GM12874 (cell line): ENCODE results near the gene APOL3.

ENCODE experiments used
- CTCF ChIP-seq: IDR thresholded peaks from 2 replicates; pipeline ENCODE4 v1.5.1; 2011; ENCODE audit warnings: low read depth, mild to moderate bottlenecking, control low read depth, low read length, moderate library complexity; ENCODE audit not compliant: insufficient read depth

The APOL3 gene

GRCh38 chr22:36171941-36172340 is 11.4 kb upstream of the APOL3 start:
- TF ChIP-seq CTCF, result no peak

GRCh38 chr22:36166518-36167220 is 6.1 kb upstream of the APOL3 start:
- TF ChIP-seq CTCF, result no peak

DNA sequence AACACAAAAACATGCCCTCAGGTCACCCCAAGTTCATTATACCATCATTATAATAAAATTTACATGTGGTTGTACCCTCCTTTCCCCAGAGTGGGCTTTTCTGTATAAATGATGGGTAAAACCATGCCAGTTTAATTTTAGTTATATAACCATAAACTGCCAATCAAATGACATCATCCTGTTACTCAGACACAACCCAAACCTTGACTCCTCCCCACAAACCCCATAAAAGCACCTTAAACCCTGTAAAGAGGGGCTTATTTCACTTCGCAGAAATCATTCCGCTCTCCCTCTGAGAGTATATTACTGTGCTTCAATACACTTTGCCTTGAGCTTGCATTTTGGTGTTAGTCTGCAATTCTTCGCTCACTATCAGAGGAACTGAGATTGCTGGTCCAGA is 5.5 kb upstream of the APOL3 start:
- no peak for TF ChIP-seq CTCF

- no peak for TF ChIP-seq CTCF
Measured at GRCh38 chr22:36165141-36165540, 4.6 kb upstream of the APOL3 start.

DNA sequence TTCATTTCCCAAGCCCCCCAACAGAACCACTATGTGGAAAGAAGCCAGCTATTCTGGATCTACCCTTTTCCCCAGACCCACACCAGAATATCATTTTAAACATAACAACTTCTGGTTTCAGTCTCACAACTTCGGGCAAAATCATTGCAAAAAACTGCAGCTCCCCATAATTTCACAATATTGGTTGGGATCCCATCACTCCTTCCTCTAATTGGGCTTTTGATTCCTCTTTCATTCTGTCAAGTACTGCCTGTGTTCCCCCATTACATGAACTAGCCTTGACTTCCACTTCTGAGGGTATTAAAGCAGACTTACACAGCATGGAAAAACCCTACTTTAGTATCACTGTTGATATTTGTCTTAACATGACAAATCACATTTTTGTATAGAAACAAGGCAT is 4.1 kb upstream of the APOL3 start:
- no peak for TF ChIP-seq CTCF

- TF ChIP-seq CTCF, result no peak
Measured at GRCh38 chr22:36163497-36163896, 2.9 kb upstream of the APOL3 start.

- no peak for TF ChIP-seq CTCF
Measured at GRCh38 chr22:36162127-36163034, 1.8 kb upstream of the APOL3 start.
